Measurements from ENCODE around the gene DSG4.
"Not testable (repeated sequence)": the region's sequence is repeated elsewhere in the genome, so short reads cannot be mapped to it uniquely, and the experiment has no call there.

DSG4 gene

GRCh38 chr18:31376477-31376876 lies at the start of gene DSG4:
DSG4 (plus strand) TSS chr18:31376777; CDS start chr18:31376912, 135 bp downstream.
- no peak for DNase-seq

GRCh38 chr18:31329787-31330438 lies 46.7 kb upstream of the DSG4 start:
- no peak for DNase-seq

DNA sequence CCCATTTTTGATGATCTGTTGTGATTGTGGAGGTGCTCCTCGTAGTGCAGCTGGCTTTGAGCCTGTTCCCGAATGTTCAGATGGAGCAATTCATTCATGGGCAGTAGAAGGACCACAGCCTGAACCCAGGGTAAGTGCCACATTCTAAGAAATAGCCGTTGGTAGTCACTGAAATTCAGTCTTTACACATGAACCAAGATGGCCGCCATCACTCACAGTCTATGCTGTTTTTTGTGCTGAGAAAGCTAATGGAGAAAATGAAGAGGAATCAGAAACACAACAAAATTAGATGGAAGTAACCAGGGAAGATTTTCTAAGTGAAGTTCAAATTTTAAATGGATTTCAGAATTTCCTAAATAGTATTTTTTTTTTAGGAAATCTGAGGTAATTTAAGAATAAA lies 33.1 kb upstream of the DSG4 start:
- DNase-seq = no peak

- not testable (repeated sequence) for DNase-seq
Observed at GRCh38 chr18:31353336-31353735, 23.2 kb upstream of the DSG4 start.

GRCh38 chr18:31354990-31355389 lies 21.6 kb upstream of the DSG4 start:
- DNase-seq = no peak

GRCh38 chr18:31356025-31356424 lies 20.6 kb upstream of the DSG4 start:
- DNase-seq = no peak

- DNase-seq = no peak
Observed at GRCh38 chr18:31364190-31364589, 12.4 kb upstream of the DSG4 start.

- no peak for DNase-seq
Observed at GRCh38 chr18:31369478-31369877, 7.1 kb upstream of the DSG4 start.

- DNase-seq = no peak
Observed at GRCh38 chr18:31371989-31372388, 4.6 kb upstream of the DSG4 start.

GRCh38 chr18:31373641-31374040 lies 2.9 kb upstream of the DSG4 start:
- no peak for DNase-seq

- no peak for DNase-seq
Observed at GRCh38 chr18:31380912-31381311, 4.3 kb downstream of the DSG4 start.

- DNase-seq = no peak
Observed at GRCh38 chr18:31382107-31382506, 5.5 kb downstream of the DSG4 start.

- DNase-seq = peak; percentile 90
Observed at GRCh38 chr18:31386741-31387140, 10.2 kb downstream of the DSG4 start.

DNA sequence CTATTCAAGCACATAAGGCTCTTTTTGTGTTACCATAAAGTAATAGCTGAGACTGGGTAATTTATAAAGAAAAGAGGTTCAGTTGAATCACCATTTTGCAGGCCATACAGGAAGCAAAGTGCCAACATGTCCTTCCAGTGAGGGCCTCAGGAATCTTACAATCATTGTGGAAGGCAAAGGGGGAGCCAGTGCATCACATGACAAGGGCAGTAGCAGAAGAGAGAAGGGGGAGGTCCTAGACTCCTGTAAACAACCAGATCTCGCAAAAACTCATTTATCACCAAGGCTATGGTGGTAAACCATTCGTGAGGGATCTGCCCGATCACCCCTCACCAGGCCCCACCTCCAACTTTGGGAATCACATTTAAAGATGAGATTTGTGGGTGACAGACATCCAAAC lies 16.7 kb downstream of the DSG4 start:
- no peak for DNase-seq

DNA sequence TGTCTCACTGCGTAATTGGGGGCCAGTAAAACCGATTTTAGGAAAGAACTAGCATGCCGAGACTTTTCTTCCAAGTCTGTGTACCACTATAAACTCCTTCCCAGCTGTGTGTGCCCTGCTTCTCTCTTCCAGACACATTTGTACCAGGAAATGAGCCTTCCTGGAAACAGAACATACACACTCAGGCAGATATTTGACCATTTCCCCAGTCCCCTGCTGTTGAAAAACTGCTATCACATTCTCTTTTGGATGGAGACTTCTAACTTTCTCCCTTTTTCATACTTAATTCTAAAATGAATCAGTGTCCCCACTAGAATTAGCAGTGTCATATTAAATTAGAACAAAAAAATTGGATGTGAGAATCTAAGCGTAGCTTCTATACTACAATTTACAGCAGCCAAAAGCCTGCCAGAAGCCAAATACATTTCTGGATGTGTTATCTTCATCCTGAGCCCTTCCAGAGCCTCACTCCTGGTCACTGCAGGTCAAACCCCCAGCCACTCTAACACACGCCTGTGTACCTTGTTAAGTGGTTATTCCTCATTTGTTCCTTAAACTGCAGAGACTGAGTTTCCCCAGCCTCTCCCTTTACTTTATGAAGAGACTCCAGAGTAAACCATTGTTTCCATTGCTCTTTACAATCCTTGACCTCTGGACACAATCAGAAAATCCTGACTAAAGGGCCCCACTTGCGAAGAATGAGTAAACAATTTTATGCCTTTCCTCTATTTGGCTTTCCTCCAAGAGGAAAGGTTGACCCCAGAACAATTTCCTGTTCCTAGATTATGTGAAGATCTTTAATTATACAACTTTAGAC lies 20.4 kb downstream of the DSG4 start:
- no peak for DNase-seq

GRCh38 chr18:31398191-31398590 lies 21.6 kb downstream of the DSG4 start:
- no peak for DNase-seq

- peak; percentile 87 for DNase-seq
Observed at GRCh38 chr18:31399306-31400032, 22.9 kb downstream of the DSG4 start.

DNA sequence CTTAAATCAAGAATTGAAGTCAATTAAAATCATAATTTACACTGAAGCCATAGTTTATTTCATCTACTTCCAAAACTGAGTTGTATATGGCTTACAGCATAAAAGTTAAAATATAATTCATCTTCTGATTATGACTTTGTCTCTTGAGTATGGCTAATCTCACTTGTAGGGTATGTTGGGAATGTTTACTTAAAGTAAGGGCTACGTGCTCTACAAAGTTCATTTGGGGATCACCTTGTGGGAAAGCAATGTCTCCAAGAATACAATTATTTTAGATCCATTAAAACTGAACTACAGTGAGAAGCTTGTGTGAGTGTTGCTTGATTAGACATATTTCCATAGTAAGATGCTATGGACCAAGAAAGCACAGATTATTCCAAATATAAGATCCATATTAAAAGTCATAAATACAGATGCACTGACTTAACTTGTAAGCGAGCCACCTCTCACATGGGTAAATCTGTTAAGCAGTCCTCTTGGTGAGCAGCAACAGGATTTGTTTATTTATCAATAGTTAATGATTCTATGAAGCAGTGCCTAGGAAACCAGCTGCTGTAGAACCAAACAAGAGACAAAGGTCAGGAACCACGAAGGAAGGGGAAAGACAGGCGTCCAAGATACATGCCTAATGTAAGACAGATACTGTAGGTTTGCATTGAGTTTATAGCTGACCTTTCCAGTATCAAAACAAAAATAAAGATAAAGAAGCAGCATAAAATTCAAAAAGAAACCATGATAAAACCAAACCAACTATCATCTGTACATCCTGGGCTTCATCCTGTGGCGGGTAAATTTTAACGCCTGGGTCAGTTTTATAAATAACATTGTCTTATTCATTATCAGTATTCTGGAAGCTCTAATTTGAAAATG lies 24.8 kb downstream of the DSG4 start:
- DNase-seq = peak; percentile 60

- DNase-seq = peak; percentile 36
Observed at GRCh38 chr18:31402026-31402373, 25.4 kb downstream of the DSG4 start.

- DNase-seq = no peak
Observed at GRCh38 chr18:31403409-31403808, 26.8 kb downstream of the DSG4 start.

- no peak for DNase-seq
Observed at GRCh38 chr18:31407649-31408048, 31.1 kb downstream of the DSG4 start.

- DNase-seq = no peak
Observed at GRCh38 chr18:31409276-31409675, 32.7 kb downstream of the DSG4 start.
